NCI-H146 treated with DMSO at 0.1 percent for 48 hours (cell line): Measurements from ENCODE around the gene YY1.
A peak's percentile ranks its signal among the peaks of the same experiment; 100 is the strongest.

ENCODE experiments used
- DNase-seq: peaks from one replicate; lab custom pipeline; 2025; ENCODE audit not compliant: unreplicated experiment; lab: John Stamatoyannopoulos, UW

Gene YY1

DNA sequence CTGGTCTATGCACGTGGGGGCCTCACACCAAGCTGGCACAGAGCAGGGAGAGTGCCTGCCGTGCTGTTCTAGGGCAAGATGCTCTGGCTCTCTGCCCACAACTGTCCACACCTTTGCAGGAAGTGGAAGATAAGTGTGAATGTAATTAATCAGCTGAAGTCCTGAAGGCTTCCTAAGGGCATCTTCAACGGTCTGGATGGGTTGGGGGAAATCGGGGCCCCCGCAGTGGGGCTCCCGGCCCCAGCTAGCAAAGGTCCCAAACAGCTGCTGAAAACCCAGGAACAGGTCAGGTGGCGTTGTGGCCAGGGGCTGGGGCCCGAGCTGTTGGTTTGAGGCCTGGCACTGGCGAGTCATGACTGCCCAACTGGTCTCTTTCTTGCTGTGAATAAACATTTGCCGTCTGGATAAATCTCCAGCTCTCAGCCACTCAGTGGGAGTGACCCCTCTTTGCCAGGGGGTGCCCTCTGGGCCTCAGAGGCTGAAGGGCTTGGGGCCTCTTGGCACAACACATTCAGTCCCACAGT, 74.0 kb downstream of the YY1 start:
- no peak for DNase-seq

DNA sequence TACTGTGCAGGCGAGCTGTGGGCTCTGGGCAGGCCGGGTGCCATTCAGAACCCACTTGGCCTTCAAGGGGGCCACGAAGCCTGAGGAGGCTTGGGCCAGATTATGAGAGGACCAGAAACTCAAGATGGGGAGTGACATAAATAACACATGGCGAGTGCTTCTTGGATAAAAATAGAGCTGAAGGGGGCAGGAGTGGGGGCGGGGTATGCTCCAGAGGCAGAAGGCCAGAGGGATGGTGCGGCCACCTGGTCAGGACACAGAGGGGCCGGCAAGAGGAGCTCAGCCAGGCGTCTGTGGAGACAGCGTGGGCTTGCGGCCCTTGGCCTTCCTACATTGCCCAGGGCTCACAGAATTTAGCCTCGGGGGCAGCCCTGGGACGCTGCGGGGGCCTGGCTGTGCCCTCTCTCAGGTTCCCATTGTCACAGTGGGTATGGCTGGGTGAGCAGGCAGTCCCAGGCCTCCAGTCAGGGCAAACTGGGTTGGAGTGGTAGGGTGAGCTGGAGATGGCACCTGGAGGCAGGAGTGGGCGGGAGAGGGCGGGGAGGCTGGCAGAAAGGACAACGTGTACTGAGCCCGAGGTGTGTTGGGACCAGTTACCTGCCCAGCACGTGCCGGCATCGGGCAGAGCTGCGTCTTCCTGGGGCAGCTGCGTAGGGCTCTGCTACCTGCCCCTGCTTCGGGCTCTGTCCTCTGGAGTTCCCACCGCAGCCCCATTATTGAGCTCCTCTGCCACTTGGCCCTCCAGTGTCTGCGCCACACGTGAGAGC, 74.7 kb downstream of the YY1 start:
- no peak for DNase-seq

DNA sequence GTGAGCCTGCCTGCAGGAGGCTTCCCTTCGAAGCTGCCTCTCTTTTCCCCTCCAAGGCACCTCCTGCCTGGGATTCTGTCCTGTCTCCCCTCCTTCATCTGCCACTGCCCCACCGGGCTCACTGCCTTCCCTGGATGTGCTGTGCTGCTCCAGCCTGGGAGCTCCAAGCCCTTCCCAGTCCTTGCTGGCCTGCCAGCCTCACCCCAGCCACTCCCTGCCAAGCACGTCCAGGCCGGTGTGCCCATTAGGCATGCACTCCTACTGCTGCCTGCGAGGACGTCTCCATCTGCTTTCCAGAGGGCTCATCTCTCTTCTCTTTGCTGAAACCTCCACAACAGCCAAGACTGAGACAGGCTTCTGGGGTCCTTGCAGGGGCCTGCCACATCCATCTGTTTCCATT, 75.8 kb downstream of the YY1 start:
- DNase-seq: no peak

DNA sequence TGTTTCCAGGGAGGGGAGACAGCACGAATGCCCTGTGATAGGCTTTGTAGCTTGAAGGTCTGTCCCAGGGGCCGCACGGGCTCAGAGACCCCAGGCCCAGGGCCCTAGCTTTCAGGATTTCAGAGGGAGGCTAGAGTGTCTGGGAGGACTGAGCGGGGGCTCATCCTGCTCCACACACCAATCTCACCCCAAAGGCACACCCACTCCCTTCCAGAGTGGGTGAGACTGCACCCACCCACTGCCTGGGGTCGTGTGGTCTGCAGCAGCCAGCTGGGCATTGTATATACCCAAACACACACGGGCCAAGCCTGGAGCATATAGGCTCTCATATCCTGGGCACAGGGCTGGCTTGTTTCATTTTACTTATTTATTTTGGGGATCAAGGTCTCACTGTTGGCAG, 78.4 kb downstream of the YY1 start:
- no peak for DNase-seq

DNA sequence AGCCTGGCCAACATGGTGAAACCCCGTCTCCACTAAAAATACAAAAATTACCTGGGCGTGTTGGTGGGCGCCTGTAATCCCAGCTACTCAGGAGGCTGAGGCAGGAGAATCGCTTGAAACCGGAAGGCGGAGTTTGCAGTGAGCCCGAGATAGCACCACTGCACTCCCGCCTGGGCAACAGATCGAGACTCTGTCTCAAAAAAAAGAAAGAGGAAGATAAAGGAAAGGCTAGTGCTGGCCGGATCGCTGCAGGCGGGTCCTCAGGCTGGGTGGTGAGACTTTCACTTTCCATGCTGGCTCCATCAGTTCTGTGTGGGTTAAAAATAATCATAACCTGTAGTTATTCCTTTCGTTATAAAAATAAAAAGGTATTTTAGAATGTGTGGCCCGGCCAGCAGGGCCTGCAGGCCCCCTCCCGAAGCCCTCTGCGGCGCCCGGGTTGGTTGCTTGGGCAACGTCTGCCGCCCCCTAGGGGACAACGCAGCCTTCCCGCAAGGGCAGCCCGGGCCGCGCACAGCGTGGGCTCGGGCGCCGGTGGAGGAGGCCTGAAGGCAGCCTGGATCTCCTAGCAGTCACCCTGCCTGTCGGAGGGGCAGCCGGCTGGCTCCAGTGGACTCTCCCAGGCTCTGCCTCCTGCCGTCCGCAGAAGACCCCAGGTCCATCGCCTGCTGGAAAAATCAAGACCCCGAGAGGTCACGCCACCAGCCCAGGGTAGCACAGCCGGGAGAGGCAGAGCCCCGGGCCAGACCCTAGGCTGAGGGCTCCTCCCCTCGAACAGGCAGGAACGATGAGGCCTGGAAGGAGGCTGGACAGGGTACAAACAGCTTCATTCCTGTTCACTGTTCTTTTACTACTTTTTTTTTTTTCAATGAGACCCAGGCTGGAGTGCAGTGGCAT, 79.2 kb downstream of the YY1 start:
- DNase-seq: no peak

DNA sequence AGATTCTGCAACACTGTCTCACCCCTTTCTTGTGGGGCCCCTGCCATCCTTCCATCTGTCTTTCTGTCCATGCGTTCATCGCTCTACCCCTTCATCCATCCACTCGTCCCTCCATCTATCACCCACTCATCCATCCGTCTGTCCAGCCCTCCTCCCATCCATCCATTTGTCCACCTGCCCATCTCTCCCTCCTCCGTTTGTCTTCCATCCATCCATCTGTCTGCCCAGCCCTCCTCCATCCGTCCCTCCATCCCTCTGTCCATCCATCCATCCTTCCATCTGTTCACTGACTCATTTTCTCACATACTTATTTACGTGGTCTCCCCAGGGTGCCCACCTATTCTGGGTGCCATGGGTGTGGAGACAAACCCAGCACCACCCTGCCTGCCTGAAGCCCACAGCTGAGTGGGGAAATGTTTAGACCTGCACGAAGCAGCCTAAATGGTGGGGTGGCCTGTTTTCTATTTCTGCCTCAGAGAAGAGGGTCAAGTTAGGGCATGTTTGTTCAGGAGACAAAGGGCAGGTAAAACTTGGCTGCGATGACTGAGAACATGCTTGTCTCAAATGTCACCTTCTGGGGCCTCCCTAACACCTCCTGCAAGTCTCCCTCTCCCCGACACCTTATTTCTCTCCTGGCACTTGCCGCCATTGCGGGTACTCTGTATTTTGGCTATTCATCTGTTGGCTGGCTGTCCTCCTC, 81.4 kb downstream of the YY1 start:
- no peak for DNase-seq

DNA sequence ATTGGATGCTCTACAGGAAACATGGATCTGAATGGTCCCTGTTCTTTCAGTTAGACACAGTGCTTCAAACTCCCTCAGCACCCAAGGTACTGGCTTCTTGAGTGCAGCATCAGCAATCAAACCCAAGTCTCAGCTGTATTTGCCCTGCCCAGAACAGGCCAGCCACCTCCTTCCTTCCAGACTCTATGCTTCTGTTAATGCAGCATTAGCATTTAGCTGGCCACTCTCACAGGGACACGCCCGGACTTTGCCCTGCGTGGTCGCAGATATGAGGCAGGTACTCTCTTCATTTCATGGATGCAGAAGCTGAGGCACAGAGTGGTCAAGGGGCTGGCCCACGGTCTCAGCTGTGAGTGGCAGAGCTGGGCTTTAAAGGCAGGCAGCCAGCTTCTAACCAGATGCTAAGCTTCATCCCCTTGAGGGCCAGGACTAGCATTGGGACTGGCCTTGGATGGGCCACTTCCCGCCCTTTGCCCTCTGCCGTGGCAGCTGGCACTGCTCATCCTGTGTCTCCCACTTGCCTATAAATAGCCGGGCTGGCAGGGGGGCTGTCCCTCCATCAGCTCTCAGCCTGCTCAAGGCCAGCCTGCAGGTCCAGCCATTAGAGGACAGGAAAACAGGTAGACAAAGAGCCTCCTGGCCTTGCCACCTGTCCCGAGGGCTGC, 82.7 kb downstream of the YY1 start:
- peak; percentile 47 for DNase-seq

DNA sequence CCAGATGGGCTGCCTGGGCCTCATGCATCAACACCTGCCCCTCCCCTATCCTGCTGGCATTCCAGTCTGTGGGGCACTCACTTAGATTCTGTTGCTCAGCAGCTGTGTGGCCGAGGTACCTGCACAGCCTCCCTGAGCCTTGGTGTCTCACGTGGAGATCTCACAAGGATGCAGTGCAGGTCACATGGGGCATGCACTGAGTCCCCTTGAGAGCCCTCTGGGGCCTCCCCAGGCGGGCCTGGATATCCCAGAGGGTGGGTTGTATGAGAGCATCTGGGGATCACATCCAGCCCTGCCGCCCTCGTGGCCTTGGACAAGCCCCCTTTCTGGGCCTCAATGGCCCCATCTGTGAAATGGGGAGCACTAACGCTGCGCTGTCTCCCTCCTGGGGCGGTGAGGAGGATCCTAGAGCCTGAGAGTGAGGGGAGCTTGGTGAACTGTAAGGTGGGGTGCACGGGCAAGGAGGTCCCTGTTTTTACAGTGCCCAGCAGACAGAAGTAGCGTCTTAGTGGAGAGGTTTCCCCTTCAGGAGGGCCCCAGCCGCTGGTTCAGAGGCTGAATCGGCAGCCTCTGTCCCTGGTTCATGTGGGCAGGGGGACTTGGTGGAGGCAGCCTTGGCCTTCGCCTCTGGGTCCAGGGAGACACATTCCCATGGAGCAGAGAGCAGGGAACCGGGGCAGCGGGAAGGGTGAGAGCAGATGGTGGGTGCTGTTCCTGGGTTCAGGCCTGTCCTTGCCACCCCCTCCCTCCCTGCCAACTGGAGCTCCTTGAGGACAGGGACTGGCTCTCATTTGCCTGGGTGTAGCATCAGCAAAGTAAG, 83.4 kb downstream of the YY1 start:
- no peak for DNase-seq

DNA sequence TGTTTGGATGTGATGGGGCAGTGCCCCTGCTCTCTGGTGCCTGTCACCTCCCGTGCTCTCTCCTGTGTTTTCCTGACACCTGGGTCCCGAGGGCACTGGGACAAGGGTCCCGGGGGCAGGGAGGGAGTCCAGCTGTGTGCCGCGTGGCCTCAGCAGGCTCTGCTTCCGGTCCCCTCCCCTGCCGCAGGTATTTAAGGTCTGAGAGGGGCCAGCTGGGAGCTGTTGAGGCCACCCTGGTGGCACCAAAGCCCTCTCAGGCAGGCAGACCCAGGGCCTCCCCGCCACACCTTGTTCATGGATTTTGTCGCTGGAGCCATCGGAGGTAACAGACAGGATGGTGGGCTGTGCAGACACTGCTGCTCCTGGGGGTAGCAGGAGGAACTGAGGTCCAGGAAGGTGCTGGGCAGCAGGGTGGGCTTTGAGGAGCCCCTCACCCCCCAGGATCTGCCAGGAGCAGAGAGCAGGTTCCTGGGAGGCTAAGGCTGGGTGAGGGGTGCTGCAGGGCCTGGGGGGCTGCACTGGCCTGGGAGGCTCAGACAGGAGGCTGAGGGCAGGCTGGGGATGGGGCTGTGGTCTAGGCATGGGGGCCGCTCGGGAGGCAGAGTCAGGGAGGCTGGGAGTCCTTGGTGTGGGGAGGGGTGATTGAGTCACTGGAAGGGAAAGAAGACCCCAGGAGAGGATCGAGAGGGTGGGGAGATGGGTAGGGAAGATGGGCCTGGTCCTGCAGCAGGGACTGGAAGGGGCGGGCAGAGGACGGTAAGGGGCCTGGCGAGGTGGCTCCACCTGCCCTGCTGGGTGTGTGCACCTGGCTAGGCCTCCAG, 84.4 kb downstream of the YY1 start, which contains the start of gene SLC25A47:
Gene SLC25A47 (plus strand): TSS at position 219 of the 821 bp plus-strand sequence. CDS start 76 bp downstream, at position 295.
- no peak for DNase-seq

DNA sequence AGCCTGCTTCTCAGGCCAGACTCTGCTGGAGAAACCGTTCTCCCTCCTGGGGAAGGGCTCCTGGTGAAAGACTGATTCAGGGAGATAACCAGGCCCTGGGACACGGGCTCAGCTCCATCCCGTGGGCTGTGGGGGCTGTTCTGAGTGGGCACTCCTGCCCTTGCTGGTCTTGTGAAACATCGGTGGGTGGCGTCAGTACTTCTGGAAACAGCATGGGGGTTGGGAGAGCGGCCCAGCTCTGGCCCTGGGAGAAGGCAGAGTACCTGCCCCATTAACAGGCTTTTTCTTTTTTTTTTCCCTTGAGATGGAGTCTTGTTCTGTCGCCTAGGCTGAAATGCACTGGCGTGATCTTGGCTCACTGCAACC, 85.0 kb downstream of the YY1 start:
- DNase-seq: no peak

DNA sequence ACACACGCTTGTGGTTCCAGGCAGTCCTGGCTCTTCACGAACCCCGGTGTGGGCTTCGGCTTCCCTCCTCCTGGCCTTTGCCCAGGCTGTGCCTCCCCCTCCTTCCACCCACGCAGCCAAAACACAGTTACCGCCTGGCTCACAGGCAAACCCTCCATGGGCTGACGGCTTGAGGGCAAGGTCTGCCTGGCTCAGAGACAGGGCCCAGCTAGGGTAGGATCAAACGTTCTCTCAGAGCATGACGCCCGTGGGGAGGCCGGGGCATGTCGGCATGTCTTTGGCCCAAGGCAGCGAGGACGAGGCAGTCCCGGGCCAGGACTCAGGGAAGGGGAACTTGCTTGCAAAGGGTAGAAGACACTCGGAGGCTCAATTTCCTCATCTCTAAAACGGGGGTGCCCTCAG, 86.3 kb downstream of the YY1 start:
- no peak for DNase-seq

DNA sequence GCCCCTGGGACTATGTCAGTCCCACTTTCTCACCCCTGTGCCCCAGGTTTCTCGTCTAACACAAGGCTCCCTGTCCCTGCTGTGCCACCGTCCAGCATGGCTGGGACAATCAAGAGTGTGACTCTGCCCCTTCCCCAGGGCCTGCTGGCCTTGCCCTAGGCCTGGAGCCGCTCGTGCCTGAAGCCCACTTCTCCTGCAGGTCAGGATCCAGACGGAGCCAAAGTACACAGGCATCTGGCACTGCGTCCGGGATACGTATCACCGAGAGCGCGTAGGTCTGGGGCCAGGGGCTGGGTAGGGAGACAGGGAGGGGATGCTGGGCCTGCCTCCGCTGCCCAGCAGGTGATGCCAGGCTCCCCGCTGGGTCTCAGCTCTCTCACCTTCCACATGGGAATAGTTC, 87.0 kb downstream of the YY1 start:
- no peak for DNase-seq

DNA sequence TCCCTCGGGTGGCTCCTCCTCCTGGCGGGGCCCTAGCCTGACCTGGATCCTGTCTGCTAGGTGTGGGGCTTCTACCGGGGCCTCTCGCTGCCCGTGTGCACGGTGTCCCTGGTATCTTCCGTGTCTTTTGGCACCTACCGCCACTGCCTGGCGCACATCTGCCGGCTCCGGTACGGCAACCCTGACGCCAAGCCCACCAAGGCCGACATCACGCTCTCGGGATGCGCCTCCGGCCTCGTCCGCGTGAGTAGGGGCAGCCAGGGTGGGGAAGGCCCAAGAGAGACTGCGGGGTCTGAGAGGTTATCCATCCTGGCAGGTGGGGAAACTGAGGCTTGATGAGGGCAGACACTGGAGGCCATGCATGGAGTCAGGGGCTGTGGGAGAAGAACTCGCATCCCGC, 88.2 kb downstream of the YY1 start:
- no peak for DNase-seq

DNA sequence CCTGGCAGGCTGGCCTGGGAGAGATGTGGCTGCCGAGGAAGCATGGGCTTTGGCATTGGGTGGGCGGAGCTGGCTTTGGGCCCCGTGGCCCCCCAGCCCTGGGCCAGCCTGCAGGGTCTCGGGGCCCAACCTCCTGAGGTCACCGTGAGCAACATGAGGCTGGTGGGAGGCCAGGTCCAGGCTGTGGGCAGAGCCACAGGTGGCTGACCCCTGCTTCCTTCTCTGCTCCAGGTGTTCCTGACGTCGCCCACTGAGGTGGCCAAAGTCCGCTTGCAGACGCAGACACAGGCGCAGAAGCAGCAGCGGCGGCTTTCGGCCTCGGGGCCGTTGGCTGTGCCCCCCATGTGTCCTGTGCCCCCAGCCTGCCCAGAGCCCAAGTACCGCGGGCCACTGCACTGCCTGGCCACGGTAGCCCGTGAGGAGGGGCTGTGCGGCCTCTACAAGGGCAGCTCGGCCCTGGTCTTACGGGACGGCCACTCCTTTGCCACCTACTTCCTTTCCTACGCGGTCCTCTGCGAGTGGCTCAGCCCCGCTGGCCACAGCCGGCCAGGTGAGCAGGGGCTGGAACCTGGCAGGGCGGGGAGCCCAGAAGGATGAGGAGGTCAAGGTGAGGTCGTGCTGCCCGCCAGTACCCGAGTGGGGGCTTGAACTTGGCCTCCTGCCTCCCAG, 89.7 kb downstream of the YY1 start:
- no peak for DNase-seq

DNA sequence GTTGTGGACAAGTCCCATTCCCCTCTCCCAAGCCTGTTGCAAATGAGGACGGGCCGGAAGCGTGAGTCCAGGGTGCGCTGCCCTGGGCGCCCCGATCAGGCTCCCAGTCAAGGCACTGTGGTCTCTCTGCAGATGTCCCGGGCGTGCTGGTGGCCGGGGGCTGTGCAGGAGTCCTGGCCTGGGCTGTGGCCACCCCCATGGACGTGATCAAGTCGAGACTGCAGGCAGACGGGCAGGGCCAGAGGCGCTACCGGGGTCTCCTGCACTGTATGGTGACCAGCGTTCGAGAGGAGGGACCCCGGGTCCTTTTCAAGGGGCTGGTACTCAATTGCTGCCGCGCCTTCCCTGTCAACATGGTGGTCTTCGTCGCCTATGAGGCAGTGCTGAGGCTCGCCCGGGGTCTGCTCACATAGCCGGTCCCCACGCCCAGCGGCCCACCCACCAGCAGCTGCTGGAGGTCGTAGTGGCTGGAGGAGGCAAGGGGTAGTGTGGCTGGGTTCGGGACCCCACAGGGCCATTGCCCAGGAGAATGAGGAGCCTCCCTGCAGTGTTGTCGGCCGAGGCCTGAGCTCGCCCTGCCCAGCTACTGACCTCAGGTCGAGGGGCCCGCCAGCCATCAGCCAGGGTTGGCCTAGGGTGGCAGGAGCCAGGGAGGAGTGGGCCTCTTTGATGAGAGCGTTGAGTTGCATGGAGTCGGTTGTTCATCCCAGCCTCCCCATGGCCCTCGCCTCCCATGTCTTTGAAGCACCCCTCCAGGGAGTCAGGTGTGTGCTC, 90.5 kb downstream of the YY1 start:
- DNase-seq: no peak

DNA sequence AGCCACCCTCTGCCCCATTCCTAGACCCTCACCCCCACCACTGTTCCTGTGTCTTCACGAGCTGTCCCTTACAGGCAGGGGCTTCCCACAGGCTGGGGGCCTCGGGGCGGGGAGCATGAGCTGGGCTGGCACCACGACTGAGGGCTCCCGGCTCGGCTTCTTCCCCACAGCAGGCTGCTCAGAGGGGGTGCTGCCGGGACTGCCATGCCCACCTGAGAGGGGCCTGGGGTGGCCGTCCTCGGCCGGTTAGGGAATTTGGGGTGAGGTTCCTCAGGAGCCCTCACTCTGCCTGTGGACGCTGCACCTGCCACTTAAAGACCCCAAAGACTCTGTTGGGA, 91.0 kb downstream of the YY1 start:
- DNase-seq: no peak

DNA sequence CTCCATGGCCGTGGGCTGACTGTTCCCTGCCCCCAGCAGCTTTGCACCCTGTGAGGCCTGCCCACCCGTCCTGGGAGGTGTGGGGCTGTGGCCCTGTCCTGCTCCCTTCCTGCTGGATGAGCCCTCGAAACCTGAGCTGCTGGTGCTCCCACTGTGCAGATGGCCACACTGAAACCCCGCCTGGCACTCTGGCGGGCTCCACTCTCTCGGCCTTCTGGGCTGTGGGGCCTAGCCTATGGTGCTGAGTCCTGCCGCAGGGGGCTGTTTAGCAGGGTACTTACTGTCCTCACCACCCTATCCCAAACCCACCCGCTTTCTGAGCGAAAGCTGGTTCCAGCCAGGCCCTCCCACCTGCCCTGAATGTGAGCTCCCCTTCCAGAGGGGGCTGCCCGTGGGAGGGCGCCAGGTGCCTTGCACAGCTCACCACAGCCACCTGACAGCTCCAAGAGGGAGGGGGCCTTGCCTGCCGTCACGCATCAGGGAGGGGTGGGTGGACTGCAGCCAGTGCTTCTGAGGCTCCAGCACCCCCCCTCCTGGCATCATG, 91.5 kb downstream of the YY1 start:
- no peak for DNase-seq
